BLaER1 treated with 17β-estradiol and CSF1 and Interleukin-3, amounts not matched to agents 10 nM and 100 nM (cell line): ENCODE data around the gene ROBO1.

Source experiments
- H3K27ac ChIP-seq, 11 experiments: shearing (Covaris generic); formaldehyde crosslinking; 2 replicates each; pipeline ENCODE4 v1.8.1; 2022
- H3K27me3 ChIP-seq, 11 experiments: shearing (Covaris generic); formaldehyde crosslinking; 2 replicates each; pipeline ENCODE4 v1.8.1; 2022
- H3K36me3 ChIP-seq, 11 experiments: shearing (Covaris generic); formaldehyde crosslinking; 2 replicates each; pipeline ENCODE4 v1.8.1; 2022
- H3K4me1 ChIP-seq, 10 experiments: shearing (Covaris generic); formaldehyde crosslinking; 2 replicates each; pipeline ENCODE4 v1.8.1; 2022
- H3K4me2 ChIP-seq, 11 experiments: shearing (Covaris generic); formaldehyde crosslinking; 2 replicates each; pipeline ENCODE4 v1.8.1; 2022
- H3K4me3 ChIP-seq, 10 experiments: shearing (Covaris generic); formaldehyde crosslinking; 2 replicates each; pipeline ENCODE4 v1.8.1; 2022
- H3K9ac ChIP-seq, 11 experiments: shearing (Covaris generic); formaldehyde crosslinking; 2 replicates each; pipeline ENCODE4 v1.8.1; 2022
- H3K9me3 ChIP-seq, 11 experiments: shearing (Covaris generic); formaldehyde crosslinking; replicated peaks in 1 of 11; 2 replicates each; pipeline ENCODE4 v1.8.1; 2022
- H4K20me1 ChIP-seq, 11 experiments: shearing (Covaris generic); formaldehyde crosslinking; 2 replicates each; pipeline ENCODE4 v1.8.1; 2022
- Cebpa-rat ChIP-seq, 11 experiments: shearing (Covaris generic); IDR thresholded peaks; 2 replicates each; pipeline ENCODE4 v1.8.1; 2022

ROBO1 gene

GRCh38 chr3:78642226-78643035 lies 1125.4 kb downstream of the ROBO1 start:
- Histone ChIP-seq H3K9ac (no peak overlapping the region), H4K20me1 (no peaks in the 10 kb centered on the region), H3K4me2 (no peak overlapping the region), H3K4me3 (no peak overlapping the region), H3K4me1 (peaks cover 0 to 24% (median 11%) of the 10 kb centered on the region in 10 experiments; a peak in 14 of 20 replicates), H3K27me3 (no peaks in the 10 kb centered on the region), H3K27ac (no peak overlapping the region), H3K9me3 (no peaks in the 10 kb centered on the region), H3K36me3 (peaks cover 12 to 71% (median 32%) of the 10 kb centered on the region in 11 experiments; a peak in 21 of 22 replicates)
- no peak for TF ChIP-seq Cebpa-rat (IDR thresholded peaks at IDR 0.05)

- no peaks in the 10 kb centered on the region for H3K9me3 ChIP-seq
- no peak overlapping the region for H3K4me3 ChIP-seq
- H3K27ac ChIP-seq: no peak overlapping the region
- TF ChIP-seq Cebpa-rat (IDR thresholded peaks at IDR 0.05): no peak
- H4K20me1 ChIP-seq: no peaks in the 10 kb centered on the region
- H3K4me1 ChIP-seq: peaks cover 0 to 22% (median 11%) of the 10 kb centered on the region in 10 experiments; a peak in 14 of 20 replicates
- H3K36me3 ChIP-seq: peaks cover 12 to 76% (median 33%) of the 10 kb centered on the region in 11 experiments; a peak in 21 of 22 replicates
- no peaks in the 10 kb centered on the region for H3K27me3 ChIP-seq
- H3K9ac ChIP-seq: no peak overlapping the region
- H3K4me2 ChIP-seq: no peak overlapping the region
These were observed 1126.1 kb downstream of the ROBO1 start for GRCh38 chr3:78641703-78642102.

GRCh38 chr3:78634316-78634715 lies 1133.5 kb downstream of the ROBO1 start:
- Histone ChIP-seq H4K20me1 (no peaks in the 10 kb centered on the region), H3K4me2 (no peak overlapping the region), H3K27me3 (no peaks in the 10 kb centered on the region), H3K4me1 (no peaks in the 10 kb centered on the region), H3K4me3 (no peak overlapping the region), H3K36me3 (peaks cover 27 to 87% (median 78%) of the 10 kb centered on the region in 11 experiments), H3K9me3 (no peaks in the 10 kb centered on the region), H3K9ac (no peak overlapping the region), H3K27ac (no peak overlapping the region)
- TF ChIP-seq Cebpa-rat (IDR thresholded peaks at IDR 0.05): no peak

GRCh38 chr3:78633626-78634025 lies 1134.2 kb downstream of the ROBO1 start:
- Histone ChIP-seq H3K4me1 (no peaks in the 10 kb centered on the region), H3K9me3 (no peaks in the 10 kb centered on the region), H4K20me1 (no peaks in the 10 kb centered on the region), H3K27ac (no peak overlapping the region), H3K4me2 (no peak overlapping the region), H3K27me3 (no peaks in the 10 kb centered on the region), H3K4me3 (no peak overlapping the region), H3K9ac (no peak overlapping the region), H3K36me3 (peaks cover 28 to 87% (median 78%) of the 10 kb centered on the region in 11 experiments)
- TF ChIP-seq Cebpa-rat (IDR thresholded peaks at IDR 0.05): no peak

GRCh38 chr3:78632925-78633553 lies 1134.8 kb downstream of the ROBO1 start:
- no peak for TF ChIP-seq Cebpa-rat (IDR thresholded peaks at IDR 0.05)

GRCh38 chr3:78629544-78629943 lies 1138.3 kb downstream of the ROBO1 start:
- Histone ChIP-seq H3K4me1 (no peaks in the 10 kb centered on the region), H3K36me3 (peaks cover 52 to 99% (median 90%) of the 10 kb centered on the region in 11 experiments), H3K27me3 (no peaks in the 10 kb centered on the region), H3K27ac (no peak overlapping the region), H3K9me3 (no peaks in the 10 kb centered on the region), H3K4me2 (no peak overlapping the region), H4K20me1 (no peaks in the 10 kb centered on the region), H3K4me3 (no peak overlapping the region), H3K9ac (no peak overlapping the region)
- TF ChIP-seq Cebpa-rat (IDR thresholded peaks at IDR 0.05): no peak

More at GRCh38 chr3:78632925-78633553, 1134.8 kb downstream of the ROBO1 start:
- Histone ChIP-seq H3K9ac (no peak overlapping the region), H3K9me3 (no peaks in the 10 kb centered on the region), H3K36me3 (peaks cover 29 to 90% (median 80%) of the 10 kb centered on the region in 11 experiments), H3K4me3 (no peak overlapping the region), H4K20me1 (no peaks in the 10 kb centered on the region), H3K27ac (no peak overlapping the region), H3K27me3 (no peaks in the 10 kb centered on the region), H3K4me1 (no peaks in the 10 kb centered on the region), H3K4me2 (no peak overlapping the region)

GRCh38 chr3:78621061-78621716 lies 1146.6 kb downstream of the ROBO1 start:
- TF ChIP-seq Cebpa-rat (IDR thresholded peaks at IDR 0.05): no peak
- H3K4me3 ChIP-seq: no peak overlapping the region
- no peaks in the 10 kb centered on the region for H3K4me1 ChIP-seq
- H3K36me3 ChIP-seq: peaks cover 22 to 83% (median 72%) of the 10 kb centered on the region in 11 experiments
- no peak overlapping the region for H3K4me2 ChIP-seq
- H3K27me3 ChIP-seq: no peaks in the 10 kb centered on the region
- H3K9ac ChIP-seq: no peak overlapping the region
- no peaks in the 10 kb centered on the region for H3K9me3 ChIP-seq
- no peaks in the 10 kb centered on the region for H4K20me1 ChIP-seq
- H3K27ac ChIP-seq: no peak overlapping the region

GRCh38 chr3:78614486-78614885 lies 1153.3 kb downstream of the ROBO1 start:
- no peak for TF ChIP-seq Cebpa-rat (IDR thresholded peaks at IDR 0.05)
- Histone ChIP-seq H3K9ac (no peak overlapping the region), H3K4me1 (no peaks in the 10 kb centered on the region), H3K9me3 (no peaks in the 10 kb centered on the region), H3K4me3 (no peak overlapping the region), H4K20me1 (no peaks in the 10 kb centered on the region), H3K36me3 (peaks cover 34 to 85% (median 69%) of the 10 kb centered on the region in 11 experiments), H3K27ac (no peak overlapping the region), H3K4me2 (no peak overlapping the region), H3K27me3 (no peaks in the 10 kb centered on the region)

- H3K4me1 ChIP-seq: no peaks in the 10 kb centered on the region
- H3K9ac ChIP-seq: no peak overlapping the region
- no peaks in the 10 kb centered on the region for H3K27me3 ChIP-seq
- H3K27ac ChIP-seq: no peak overlapping the region
- peaks cover 34 to 85% (median 65%) of the 10 kb centered on the region in 11 experiments for H3K36me3 ChIP-seq
- no peak overlapping the region for H3K4me3 ChIP-seq
- H3K9me3 ChIP-seq: no peaks in the 10 kb centered on the region
- TF ChIP-seq Cebpa-rat (IDR thresholded peaks at IDR 0.05): no peak
- no peaks in the 10 kb centered on the region for H4K20me1 ChIP-seq
- no peak overlapping the region for H3K4me2 ChIP-seq
These were observed 1154.3 kb downstream of the ROBO1 start for GRCh38 chr3:78613421-78613879.
